ENCODE data around the gene LMO1.
A peak's percentile ranks its signal among the peaks of the same experiment; 100 is the strongest.

The LMO1 gene

GRCh38 chr11:8203414-8203715 lies 60.3 kb downstream of the LMO1 start:
- DNase-seq = no peak

GRCh38 chr11:8202516-8203413 lies 60.9 kb downstream of the LMO1 start:
- DNase-seq = no peak

DNA sequence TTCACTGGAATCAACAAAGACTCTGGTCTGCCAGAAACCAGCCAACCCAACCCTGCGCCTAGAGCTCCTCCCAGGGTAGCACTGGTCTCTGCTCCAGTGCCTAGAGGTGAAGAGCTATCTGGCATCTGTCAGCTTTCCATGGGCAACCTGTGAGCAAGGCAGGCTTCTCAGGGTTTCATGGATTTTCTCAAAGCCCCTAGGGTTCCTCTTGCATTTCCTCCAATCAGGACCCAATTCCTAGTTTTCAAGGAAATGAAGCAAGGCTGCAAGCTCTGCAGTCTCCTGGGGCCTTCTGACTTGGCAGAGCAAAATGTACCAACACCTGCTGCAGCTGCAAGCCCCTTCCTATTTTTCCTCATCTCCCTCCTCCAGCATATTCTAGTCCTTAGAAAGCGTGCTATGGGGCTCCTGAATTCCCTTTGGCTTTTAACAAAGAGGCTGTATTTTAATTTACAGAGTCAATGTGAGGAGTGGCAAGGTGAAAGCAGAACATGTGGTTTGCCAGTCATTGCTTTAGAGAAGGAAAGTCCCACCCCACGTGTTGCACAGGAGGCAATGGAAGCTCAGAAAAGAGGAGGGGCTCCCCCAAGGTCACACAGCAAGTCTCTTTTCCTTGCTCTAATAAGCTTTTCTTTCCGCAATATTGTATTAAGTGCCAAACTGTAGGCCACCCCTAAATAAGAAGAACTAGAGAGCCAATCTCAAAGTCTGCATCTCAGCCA lies 61.9 kb downstream of the LMO1 start:
- DNase-seq = peak; percentile 58

GRCh38 chr11:8199676-8200075 lies 64.0 kb downstream of the LMO1 start:
- DNase-seq = no peak

- DNase-seq = peak; percentile 21
Observed at GRCh38 chr11:8196749-8197148, 66.9 kb downstream of the LMO1 start.

DNA sequence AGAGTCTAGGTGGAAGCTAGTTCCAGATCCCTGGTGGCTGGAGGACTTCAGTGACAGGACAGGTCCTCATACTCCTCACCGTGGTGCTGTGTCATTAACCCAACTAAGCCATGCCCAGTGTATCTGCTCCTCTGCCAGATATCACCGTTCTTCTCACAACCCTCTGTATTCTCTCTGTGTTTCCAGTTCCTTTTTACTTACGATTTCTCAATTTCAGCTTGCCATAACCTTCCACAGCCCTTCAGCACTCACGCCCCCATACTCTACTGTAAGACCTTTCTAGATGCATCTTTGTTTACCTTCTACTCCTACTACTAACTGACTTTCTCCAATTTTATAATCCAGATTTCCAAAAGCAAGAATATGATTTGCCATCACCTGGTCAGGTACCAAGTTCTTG lies 68.7 kb downstream of the LMO1 start:
- DNase-seq = no peak

- no peak for DNase-seq
Observed at GRCh38 chr11:8192896-8193209, 70.8 kb downstream of the LMO1 start.

DNA sequence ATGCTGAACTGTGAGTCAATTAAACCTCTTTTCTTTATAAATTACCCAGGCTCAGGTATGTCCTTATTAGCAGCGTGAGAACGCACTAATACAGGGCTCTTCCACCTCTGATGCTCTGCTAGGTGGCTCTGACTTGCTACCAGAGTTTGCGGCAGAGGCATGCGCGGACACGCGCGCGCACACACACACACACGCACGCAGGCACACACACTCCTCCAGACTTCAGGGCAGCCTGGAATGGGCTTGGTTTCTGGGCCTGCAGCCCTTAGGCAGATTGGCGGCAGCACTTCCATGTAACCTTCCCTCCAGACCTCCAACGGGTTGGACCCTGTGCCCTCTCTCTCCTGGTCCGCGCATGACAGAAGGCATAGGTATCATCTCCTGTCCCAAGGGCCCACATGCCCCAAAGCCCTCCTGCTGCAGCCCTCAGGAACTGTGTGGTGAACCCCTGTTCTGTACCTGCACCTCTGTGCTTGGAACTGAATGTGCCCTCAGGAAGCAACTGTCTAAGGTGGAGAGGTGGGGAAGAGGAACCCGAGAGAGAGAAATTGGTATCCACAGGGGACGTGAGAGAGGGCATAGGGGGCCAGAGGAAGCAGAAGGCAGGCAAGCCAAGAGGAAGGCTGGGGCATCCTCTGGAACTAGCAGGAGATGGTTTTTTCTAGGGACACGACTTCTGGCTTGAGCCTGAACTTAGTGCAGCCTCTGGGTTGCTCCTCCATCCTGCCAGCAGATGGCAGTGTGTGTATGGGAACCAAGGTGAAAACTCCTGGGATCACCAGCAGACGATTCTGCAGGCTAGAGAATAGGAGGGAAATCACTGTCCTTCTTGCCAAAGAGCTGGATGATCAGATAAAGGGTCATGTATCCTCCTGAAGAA lies 71.4 kb downstream of the LMO1 start:
- peak; percentile 86 for DNase-seq

- no peak for DNase-seq
Observed at GRCh38 chr11:8190431-8190830, 73.2 kb downstream of the LMO1 start.

- no peak for DNase-seq
Observed at GRCh38 chr11:8186429-8186828, 77.2 kb downstream of the LMO1 start.

- no peak for DNase-seq
Observed at GRCh38 chr11:8183111-8183510, 80.6 kb downstream of the LMO1 start.

DNA sequence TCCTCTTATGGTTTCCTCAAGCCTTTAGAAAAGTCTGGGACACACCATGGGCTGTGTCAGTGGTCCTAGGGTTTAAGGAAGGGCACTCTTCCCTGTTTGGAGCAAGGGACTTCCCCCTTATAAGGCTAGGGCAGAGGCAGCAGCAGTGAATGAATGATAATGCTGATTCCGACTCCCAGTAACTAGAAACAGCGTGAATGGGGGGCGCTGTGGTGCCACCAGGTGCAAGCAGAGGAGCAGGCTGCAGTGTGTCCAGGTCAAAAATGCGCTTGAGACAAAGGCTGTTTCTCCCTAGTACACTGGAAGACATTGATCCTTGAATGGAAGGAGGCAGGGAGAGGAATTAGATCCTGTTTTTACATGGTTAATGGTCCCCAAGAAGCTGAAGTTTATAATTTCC lies 83.2 kb downstream of the LMO1 start:
- DNase-seq = no peak

DNA sequence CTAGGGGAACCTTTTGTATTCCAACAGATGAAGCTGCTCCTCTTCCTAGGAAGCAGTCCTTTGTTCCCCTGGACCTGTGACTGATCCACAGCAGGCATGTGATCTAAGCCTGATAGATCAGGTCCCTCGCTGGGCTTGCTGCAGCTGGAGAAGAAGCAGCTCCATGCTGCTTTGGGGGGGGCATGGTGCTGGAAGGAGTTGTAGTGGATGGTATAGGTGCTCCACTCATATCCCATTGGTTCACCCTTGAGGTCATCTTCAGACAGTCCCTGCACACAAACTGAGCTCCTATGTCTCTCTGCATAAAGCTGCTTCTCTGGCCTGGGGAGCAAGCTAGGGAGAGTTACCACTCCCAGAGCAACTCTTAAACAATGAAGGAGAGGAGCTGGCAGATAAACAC lies 85.4 kb downstream of the LMO1 start:
- no peak for DNase-seq

DNA sequence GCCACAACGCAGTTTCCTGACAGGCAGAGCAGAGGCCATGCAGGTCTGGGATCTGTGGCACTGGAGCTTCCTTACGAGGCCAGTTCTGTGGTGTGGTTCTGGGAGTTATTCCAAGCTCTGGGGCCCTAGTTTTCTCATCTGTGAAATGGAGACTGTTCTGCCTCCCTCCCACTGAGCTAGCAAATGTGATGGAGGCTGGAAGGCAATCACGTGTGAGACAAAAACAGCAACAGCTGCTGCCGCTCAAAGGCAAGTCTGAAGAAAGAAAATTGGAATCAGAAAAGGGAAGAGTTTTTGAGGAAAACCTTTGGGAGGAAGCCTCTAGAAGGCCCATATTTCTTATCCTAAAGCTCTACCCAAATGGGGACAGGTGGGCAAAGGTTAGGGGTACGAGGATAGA lies 86.5 kb downstream of the LMO1 start:
- peak; percentile 30 for DNase-seq

Data from NCI-H69 (cell line).